Articular chondrocyte of knee joint (primary cell): Measurements from ENCODE around the gene CNTNAP3B. TPM values are rescaled to one million over a fixed set of nuclear protein-coding genes. Genes with fewer than 3 reads are reported as not detected.

ENCODE experiments used
- small RNA-seq: library from RNA; depleted of rRNA; stranded (forward); fragments of <200 nt; gene quantifications from one replicate; pipeline ENCODE3, GENCODE V24; 2012
- total RNA-seq: library from RNA; depleted of rRNA; stranded (reverse); fragments of >200 nt; gene quantifications from 2 replicates; pipeline ENCODE4 v1.2.3, GENCODE V29; 2012

The CNTNAP3B gene
- total RNA-seq, result 0.26 and 2.8 TPM in 2 replicates

DNA sequence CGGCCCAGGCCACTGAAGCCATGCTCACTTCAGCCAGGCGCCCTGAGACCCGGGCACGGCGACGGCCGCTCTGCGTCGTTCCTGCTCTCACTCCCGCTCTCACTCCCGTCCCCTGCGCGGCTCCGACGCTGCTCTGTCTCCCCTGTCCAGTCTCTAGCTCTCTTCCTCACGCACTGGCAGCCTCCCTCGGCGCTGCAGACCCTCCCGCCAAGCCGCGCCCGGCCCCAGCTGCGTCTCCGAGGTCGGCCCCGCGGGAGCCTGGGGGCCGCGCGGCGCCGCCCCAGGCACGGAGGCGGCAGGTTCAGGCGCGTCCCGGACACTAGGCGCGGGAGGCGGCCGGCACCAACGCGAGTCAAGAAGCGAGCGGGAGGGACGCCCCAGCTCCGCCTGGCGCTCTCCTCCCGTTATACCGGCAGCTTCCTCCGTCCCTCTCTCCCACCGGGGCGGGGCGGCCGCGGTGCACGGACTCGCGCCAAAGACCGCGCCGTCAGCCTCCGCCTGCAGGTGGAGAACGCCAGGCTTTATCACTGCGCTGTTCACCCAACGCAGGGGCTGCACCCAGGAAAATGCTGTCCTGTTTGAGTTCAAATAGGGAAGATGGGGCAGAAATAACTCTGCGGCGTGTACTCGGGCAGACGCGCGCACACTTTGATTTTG lies at the start of gene CNTNAP3B:
Gene CNTNAP3B (minus strand): TSS at position 354 of the 657 bp plus-strand sequence. CDS start 332 bp downstream, at position 22.

Small RNAs within 50 kb of the gene (small RNA-seq; reads per million reads assigned to genes)
- not detected for gene RN7SL343P

Other genes starting within 250 kb of the CNTNAP3B start
- not detected in 2 replicates for gene SPATA31A6, start 54.2 kb upstream of the CNTNAP3B start, total RNA-seq